ENCODE measurements around the gene SESN1. TPM values are rescaled to one million over a fixed set of nuclear protein-coding genes. Genes with fewer than 3 reads are reported as not detected.
A peak's percentile ranks its signal among the peaks of the same experiment; 100 is the strongest.

Gene SESN1
- total RNA-seq, 1 donor from 2014 or later: 40.9 TPM

- DNase-seq (ENCODE audit: low spot score): no peak
Observed at GRCh38 chr6:109029313-109029712, 65.3 kb downstream of the SESN1 start.

GRCh38 chr6:109028439-109028838, 66.2 kb downstream of the SESN1 start:
- no peak for DNase-seq (ENCODE audit: low spot score)

GRCh38 chr6:109027964-109028363, 66.7 kb downstream of the SESN1 start:
- DNase-seq (ENCODE audit: low spot score): no peak

GRCh38 chr6:109025639-109026038, 69.0 kb downstream of the SESN1 start:
- DNase-seq (ENCODE audit: low spot score): no peak

GRCh38 chr6:109024784-109025183, 69.9 kb downstream of the SESN1 start:
- no peak for DNase-seq (ENCODE audit: low spot score)

GRCh38 chr6:109024368-109024767, 70.3 kb downstream of the SESN1 start:
- DNase-seq (ENCODE audit: low spot score): no peak

GRCh38 chr6:109023356-109023925, 71.2 kb downstream of the SESN1 start:
- no peak for DNase-seq (ENCODE audit: low spot score)

GRCh38 chr6:109021870-109022269, 72.8 kb downstream of the SESN1 start:
- no peak for DNase-seq (ENCODE audit: low spot score)

GRCh38 chr6:109019911-109020310, 74.7 kb downstream of the SESN1 start:
- no peak for DNase-seq (ENCODE audit: low spot score)

- no peak for DNase-seq (ENCODE audit: low spot score)
Observed at GRCh38 chr6:109015176-109015575, 79.5 kb downstream of the SESN1 start.

GRCh38 chr6:109014606-109015005, 80.0 kb downstream of the SESN1 start:
- DNase-seq (ENCODE audit: low spot score): no peak

GRCh38 chr6:109013656-109014305, 80.9 kb downstream of the SESN1 start:
- DNase-seq (ENCODE audit: low spot score): no peak

GRCh38 chr6:109010705-109011102, 83.9 kb downstream of the SESN1 start:
- no peak for DNase-seq (ENCODE audit: low spot score)

GRCh38 chr6:109009962-109010704, 84.5 kb downstream of the SESN1 start:
- no peak for DNase-seq (ENCODE audit: low spot score)

GRCh38 chr6:109009236-109009961, 85.2 kb downstream of the SESN1 start:
- peak; percentile 93 for DNase-seq (ENCODE audit: low spot score)

GRCh38 chr6:109008537-109009235, 86.0 kb downstream of the SESN1 start:
- DNase-seq (ENCODE audit: low spot score): no peak

GRCh38 chr6:109008054-109008453, 86.6 kb downstream of the SESN1 start:
- DNase-seq (ENCODE audit: low spot score): no peak

GRCh38 chr6:109007521-109007920, 87.1 kb downstream of the SESN1 start:
- no peak for DNase-seq (ENCODE audit: low spot score)

- DNase-seq (ENCODE audit: low spot score): no peak
Observed at GRCh38 chr6:109006818-109007217, 87.8 kb downstream of the SESN1 start.

- no peak for DNase-seq (ENCODE audit: low spot score)
Observed at GRCh38 chr6:109002882-109003281, 91.8 kb downstream of the SESN1 start.

- DNase-seq (ENCODE audit: low spot score): no peak
Observed at GRCh38 chr6:109002051-109002697, 92.5 kb downstream of the SESN1 start.
